ENCODE measurements around the gene AR. TPM values are rescaled to one million over a fixed set of nuclear protein-coding genes. Genes with fewer than 3 reads are reported as not detected.

Gene AR
- total RNA-seq, 1 experiment from 2014 or later, result 0.86 TPM

- BruUV-seq (replicated peaks), result no TSS peak
- no peaks in the 10 kb centered on the region for H3K36me3 ChIP-seq (ENCODE audit: control insufficient read depth, insufficient read depth, low read length)
- no peak overlapping the region for H3K27ac Mint-ChIP-seq (ENCODE audit: unreplicated experiment)
- ChIA-PET POLR2A (no interaction called here), CTCF (no interaction called here)
- H3K4me1 ChIP-seq, result no peaks in the 10 kb centered on the region
- no peaks in the 10 kb centered on the region for H3K27me3 ChIP-seq (replicated peaks; ENCODE audit: control insufficient read depth, insufficient read depth, low read length)
- no peak for DNase-seq
- intact Hi-C loops (cut with micrococcal nuclease; ENCODE audit: unreplicated experiment), result loop anchor here (5.0 kb wide), 1 partner anchor 38 kb away; no protein-coding TSS in a partner anchor
- H3K9me3 ChIP-seq, result no peaks in the 10 kb centered on the region
- H3K9me3 Mint-ChIP-seq (ENCODE audit: unreplicated experiment), result peaks cover 9% of the 10 kb centered on the region
- H3K4me3 ChIP-seq (ENCODE audit: low read depth, low read length), result no peak overlapping the region
- no peaks in the 10 kb centered on the region for H3K4me1 Mint-ChIP-seq (ENCODE audit: low read depth, unreplicated experiment)
- H3K4me3 Mint-ChIP-seq (ENCODE audit: unreplicated experiment), result no peak overlapping the region
- no peaks in the 10 kb centered on the region for H3K36me3 Mint-ChIP-seq (ENCODE audit: insufficient read depth, unreplicated experiment)
- H3K27me3 Mint-ChIP-seq (ENCODE audit: insufficient read depth, unreplicated experiment), result no peaks in the 10 kb centered on the region
- no peak for TF ChIP-seq CTCF (IDR thresholded peaks at IDR 0.05; ENCODE audit: insufficient read depth in 1 of 2, low read depth in 1 of 2, low read length in 1 of 2, severe bottlenecking in 1 of 2, unreplicated experiment in 1 of 2)
These were observed 70.6 kb downstream of the AR start for GRCh38 chrX:67614423-67614822.

- peaks cover 9% of the 10 kb centered on the region for H3K9me3 Mint-ChIP-seq (ENCODE audit: unreplicated experiment)
- H3K4me3 Mint-ChIP-seq (ENCODE audit: unreplicated experiment), result no peak overlapping the region
- BruUV-seq (replicated peaks), result no TSS peak
- H3K36me3 Mint-ChIP-seq (ENCODE audit: insufficient read depth, unreplicated experiment), result no peaks in the 10 kb centered on the region
- Histone ChIP-seq H3K4me3 (ENCODE audit: low read depth, low read length) (no peak overlapping the region), H3K9me3 (no peaks in the 10 kb centered on the region), H3K27me3 (replicated peaks; ENCODE audit: control insufficient read depth, insufficient read depth, low read length) (no peaks in the 10 kb centered on the region), H3K36me3 (ENCODE audit: control insufficient read depth, insufficient read depth, low read length) (no peaks in the 10 kb centered on the region), H3K4me1 (no peaks in the 10 kb centered on the region)
- intact Hi-C loops (cut with micrococcal nuclease; ENCODE audit: unreplicated experiment), result no loop called here
- H3K27me3 Mint-ChIP-seq (ENCODE audit: insufficient read depth, unreplicated experiment), result no peaks in the 10 kb centered on the region
- no peak for TF ChIP-seq CTCF (IDR thresholded peaks at IDR 0.05; ENCODE audit: insufficient read depth in 1 of 2, low read depth in 1 of 2, low read length in 1 of 2, severe bottlenecking in 1 of 2, unreplicated experiment in 1 of 2)
- no peak overlapping the region for H3K27ac Mint-ChIP-seq (ENCODE audit: unreplicated experiment)
- H3K4me1 Mint-ChIP-seq (ENCODE audit: low read depth, unreplicated experiment), result no peaks in the 10 kb centered on the region
- DNase-seq, result no peak
- CTCF ChIA-PET, result no interaction called here
- POLR2A ChIA-PET, result no interaction called here
These were observed 75.4 kb downstream of the AR start for GRCh38 chrX:67619253-67619652.

GRCh38 chrX:67622053-67622585 lies 78.3 kb downstream of the AR start:
- ChIA-PET CTCF (no interaction called here), POLR2A (no interaction called here)
- Mint-ChIP-seq H3K4me3 (ENCODE audit: unreplicated experiment) (no peak overlapping the region), H3K4me1 (ENCODE audit: low read depth, unreplicated experiment) (no peaks in the 10 kb centered on the region), H3K27ac (ENCODE audit: unreplicated experiment) (no peak overlapping the region), H3K9me3 (ENCODE audit: unreplicated experiment) (no peaks in the 10 kb centered on the region), H3K27me3 (ENCODE audit: insufficient read depth, unreplicated experiment) (no peaks in the 10 kb centered on the region), H3K36me3 (ENCODE audit: insufficient read depth, unreplicated experiment) (no peaks in the 10 kb centered on the region)
- Histone ChIP-seq H3K4me3 (ENCODE audit: low read depth, low read length) (no peak overlapping the region), H3K27me3 (replicated peaks; ENCODE audit: control insufficient read depth, insufficient read depth, low read length) (no peaks in the 10 kb centered on the region), H3K4me1 (no peaks in the 10 kb centered on the region), H3K9me3 (no peaks in the 10 kb centered on the region), H3K36me3 (ENCODE audit: control insufficient read depth, insufficient read depth, low read length) (no peaks in the 10 kb centered on the region)
- intact Hi-C loops (cut with micrococcal nuclease; ENCODE audit: unreplicated experiment), result no loop called here
- no peak for DNase-seq
- BruUV-seq (replicated peaks), result no TSS peak
- no peak for TF ChIP-seq CTCF (IDR thresholded peaks at IDR 0.05; ENCODE audit: insufficient read depth in 1 of 2, low read depth in 1 of 2, low read length in 1 of 2, severe bottlenecking in 1 of 2, unreplicated experiment in 1 of 2)
